ENCODE measurements around the gene B4GALT6.

B4GALT6 gene

GRCh38 chr18:31718386-31718785 lies 34.0 kb upstream of the B4GALT6 start:
- H3K4me3 ChIP-seq (ENCODE audit: insufficient read depth, low read depth, low read length): no peak overlapping the region
- no peaks in the 10 kb centered on the region for H3K4me1 ChIP-seq (ENCODE audit: control insufficient read depth, insufficient read depth, low read length)
- no peaks in the 10 kb centered on the region for H3K9me3 ChIP-seq (ENCODE audit: control insufficient read depth, low read length)
- no peaks in the 10 kb centered on the region for H3K27me3 ChIP-seq (ENCODE audit: control insufficient read depth, insufficient read depth, low read length, poor library complexity, severe bottlenecking)
- no peaks in the 10 kb centered on the region for H3K36me3 ChIP-seq (ENCODE audit: control insufficient read depth, insufficient read depth, low read length)
- no peak overlapping the region for H3K27ac ChIP-seq (ENCODE audit: insufficient read depth, low read depth, low read length, poor library complexity, severe bottlenecking)
- 85 to 87% methylated on average over 1 to 3 of the region's 3 CpGs for WGBS, 2 experiments

- Histone ChIP-seq H3K27me3 (ENCODE audit: control insufficient read depth, insufficient read depth, low read length, poor library complexity, severe bottlenecking) (no peaks in the 10 kb centered on the region), H3K9me3 (ENCODE audit: control insufficient read depth, low read length) (no peaks in the 10 kb centered on the region), H3K36me3 (ENCODE audit: control insufficient read depth, insufficient read depth, low read length) (no peaks in the 10 kb centered on the region), H3K4me1 (ENCODE audit: control insufficient read depth, insufficient read depth, low read length) (no peaks in the 10 kb centered on the region), H3K4me3 (ENCODE audit: insufficient read depth, low read depth, low read length) (no peak overlapping the region), H3K27ac (ENCODE audit: insufficient read depth, low read depth, low read length, poor library complexity, severe bottlenecking) (no peak overlapping the region)
- WGBS, 2 experiments: 72 to 90% methylated on average over 2 to 3 of the region's 3 CpGs
These were observed 32.0 kb upstream of the B4GALT6 start for GRCh38 chr18:31716362-31716761.

GRCh38 chr18:31711365-31712172 lies 27.2 kb upstream of the B4GALT6 start:
- WGBS, 2 experiments: 91 to 92% methylated on average over 3 of the region's 3 CpGs
- Histone ChIP-seq H3K9me3 (ENCODE audit: control insufficient read depth, low read length) (no peaks in the 10 kb centered on the region), H3K27me3 (ENCODE audit: control insufficient read depth, insufficient read depth, low read length, poor library complexity, severe bottlenecking) (no peaks in the 10 kb centered on the region), H3K36me3 (ENCODE audit: control insufficient read depth, insufficient read depth, low read length) (no peaks in the 10 kb centered on the region), H3K27ac (ENCODE audit: insufficient read depth, low read depth, low read length, poor library complexity, severe bottlenecking) (no peak overlapping the region), H3K4me3 (ENCODE audit: insufficient read depth, low read depth, low read length) (no peak overlapping the region), H3K4me1 (ENCODE audit: control insufficient read depth, insufficient read depth, low read length) (no peaks in the 10 kb centered on the region)

DNA sequence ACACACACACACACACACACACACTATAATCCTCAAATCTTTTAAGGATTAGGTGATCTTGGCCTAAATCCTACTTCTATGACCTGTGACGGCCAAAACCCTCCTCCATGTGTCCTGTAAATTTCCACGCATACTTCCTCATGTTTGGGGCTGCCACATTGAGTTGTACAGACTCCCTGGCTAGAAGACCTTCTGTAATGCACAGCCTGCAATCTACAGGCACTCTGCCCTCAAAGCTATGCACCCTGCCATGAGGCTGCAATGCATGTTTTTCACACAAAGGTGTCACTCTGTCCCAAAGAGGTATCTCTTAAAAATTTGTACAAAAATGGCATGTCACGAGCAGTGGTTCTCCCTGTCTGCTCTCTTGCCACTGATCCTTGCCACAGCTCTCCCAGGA lies 26.4 kb upstream of the B4GALT6 start:
- no peak overlapping the region for H3K4me3 ChIP-seq (ENCODE audit: insufficient read depth, low read depth, low read length)
- H3K27ac ChIP-seq (ENCODE audit: insufficient read depth, low read depth, low read length, poor library complexity, severe bottlenecking): no peak overlapping the region
- H3K9me3 ChIP-seq (ENCODE audit: control insufficient read depth, low read length): no peaks in the 10 kb centered on the region
- WGBS, 2 experiments: 81 to 85% methylated on average over 3 of the region's 3 CpGs
- no peaks in the 10 kb centered on the region for H3K4me1 ChIP-seq (ENCODE audit: control insufficient read depth, insufficient read depth, low read length)
- H3K36me3 ChIP-seq (ENCODE audit: control insufficient read depth, insufficient read depth, low read length): no peaks in the 10 kb centered on the region
- no peaks in the 10 kb centered on the region for H3K27me3 ChIP-seq (ENCODE audit: control insufficient read depth, insufficient read depth, low read length, poor library complexity, severe bottlenecking)

- H3K27me3 ChIP-seq (ENCODE audit: control insufficient read depth, insufficient read depth, low read length, poor library complexity, severe bottlenecking): no peaks in the 10 kb centered on the region
- H3K27ac ChIP-seq (ENCODE audit: insufficient read depth, low read depth, low read length, poor library complexity, severe bottlenecking): no peak overlapping the region
- no peak overlapping the region for H3K4me3 ChIP-seq (ENCODE audit: insufficient read depth, low read depth, low read length)
- no peaks in the 10 kb centered on the region for H3K4me1 ChIP-seq (ENCODE audit: control insufficient read depth, insufficient read depth, low read length)
- no peaks in the 10 kb centered on the region for H3K36me3 ChIP-seq (ENCODE audit: control insufficient read depth, insufficient read depth, low read length)
- no peaks in the 10 kb centered on the region for H3K9me3 ChIP-seq (ENCODE audit: control insufficient read depth, low read length)
These were observed 23.4 kb upstream of the B4GALT6 start for GRCh38 chr18:31707815-31708214.

DNA sequence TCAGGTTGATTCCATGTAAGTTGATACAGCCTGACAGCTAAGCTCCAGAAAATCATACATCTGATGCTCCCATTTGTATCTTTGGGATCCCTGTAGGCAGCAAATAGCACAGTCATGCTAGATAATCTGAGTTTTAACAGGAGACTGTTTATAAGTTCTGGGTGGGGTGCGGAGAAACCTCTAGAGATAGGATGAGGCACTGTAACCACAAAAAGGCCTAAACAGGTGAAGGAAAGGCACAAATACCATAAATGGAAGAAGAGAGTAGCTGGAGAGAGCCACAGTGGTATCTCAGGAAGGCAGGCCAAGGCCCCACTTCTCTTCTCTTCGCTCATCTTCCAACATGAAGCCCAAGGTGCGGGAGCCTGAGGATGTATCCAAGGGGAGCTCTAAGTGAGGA lies 18.1 kb upstream of the B4GALT6 start:
- no peak overlapping the region for H3K27ac ChIP-seq (ENCODE audit: insufficient read depth, low read depth, low read length, poor library complexity, severe bottlenecking)
- 82 to 91% methylated on average over 3 of the region's 3 CpGs for WGBS, 2 experiments

DNA sequence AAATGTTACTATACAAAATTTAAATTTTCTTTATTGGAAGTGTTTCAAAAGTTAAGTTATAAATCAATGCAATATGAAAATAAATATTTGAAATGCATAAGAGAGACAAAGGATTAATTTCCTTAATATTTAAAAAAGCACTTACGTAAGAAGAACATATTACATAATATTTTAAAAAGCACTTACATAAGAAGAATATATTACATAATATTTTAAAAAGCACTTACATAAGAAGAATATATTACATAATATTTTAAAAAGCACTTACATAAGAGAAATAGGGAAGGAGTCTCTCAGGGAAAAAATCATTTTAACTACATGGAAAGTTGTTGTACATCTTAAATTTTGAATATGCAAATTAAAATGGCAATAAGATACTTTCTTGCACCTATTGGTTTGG lies 17.4 kb upstream of the B4GALT6 start:
- Histone ChIP-seq H3K9me3 (ENCODE audit: control insufficient read depth, low read length) (peaks cover 3% of the 10 kb centered on the region), H3K4me3 (ENCODE audit: insufficient read depth, low read depth, low read length) (no peak overlapping the region), H3K36me3 (ENCODE audit: control insufficient read depth, insufficient read depth, low read length) (no peaks in the 10 kb centered on the region), H3K27ac (ENCODE audit: insufficient read depth, low read depth, low read length, poor library complexity, severe bottlenecking) (no peak overlapping the region), H3K27me3 (ENCODE audit: control insufficient read depth, insufficient read depth, low read length, poor library complexity, severe bottlenecking) (no peaks in the 10 kb centered on the region), H3K4me1 (ENCODE audit: control insufficient read depth, insufficient read depth, low read length) (no peaks in the 10 kb centered on the region)
- no CpG with 5 or more reads among the region's 1 CpG for WGBS, 2 experiments

More for the DNA sequence above, 18.1 kb upstream of the B4GALT6 start:
- Histone ChIP-seq H3K4me1 (ENCODE audit: control insufficient read depth, insufficient read depth, low read length) (no peaks in the 10 kb centered on the region), H3K27me3 (ENCODE audit: control insufficient read depth, insufficient read depth, low read length, poor library complexity, severe bottlenecking) (no peaks in the 10 kb centered on the region), H3K36me3 (ENCODE audit: control insufficient read depth, insufficient read depth, low read length) (no peaks in the 10 kb centered on the region), H3K9me3 (ENCODE audit: control insufficient read depth, low read length) (peaks cover 3% of the 10 kb centered on the region), H3K4me3 (ENCODE audit: insufficient read depth, low read depth, low read length) (no peak overlapping the region)

GRCh38 chr18:31700990-31701389 lies 16.6 kb upstream of the B4GALT6 start:
- Histone ChIP-seq H3K4me1 (ENCODE audit: control insufficient read depth, insufficient read depth, low read length) (no peaks in the 10 kb centered on the region), H3K9me3 (ENCODE audit: control insufficient read depth, low read length) (peaks cover 3% of the 10 kb centered on the region), H3K36me3 (ENCODE audit: control insufficient read depth, insufficient read depth, low read length) (no peaks in the 10 kb centered on the region), H3K27ac (ENCODE audit: insufficient read depth, low read depth, low read length, poor library complexity, severe bottlenecking) (no peak overlapping the region), H3K4me3 (ENCODE audit: insufficient read depth, low read depth, low read length) (no peak overlapping the region), H3K27me3 (ENCODE audit: control insufficient read depth, insufficient read depth, low read length, poor library complexity, severe bottlenecking) (no peaks in the 10 kb centered on the region)
- 91 to 92% methylated on average over 1 of the region's 1 CpG for WGBS, 2 experiments

GRCh38 chr18:31697351-31698298 lies 13.2 kb upstream of the B4GALT6 start:
- Histone ChIP-seq H3K36me3 (ENCODE audit: control insufficient read depth, insufficient read depth, low read length) (no peaks in the 10 kb centered on the region), H3K9me3 (ENCODE audit: control insufficient read depth, low read length) (peaks cover 3% of the 10 kb centered on the region), H3K4me1 (ENCODE audit: control insufficient read depth, insufficient read depth, low read length) (no peaks in the 10 kb centered on the region), H3K27ac (ENCODE audit: insufficient read depth, low read depth, low read length, poor library complexity, severe bottlenecking) (no peak overlapping the region), H3K4me3 (ENCODE audit: insufficient read depth, low read depth, low read length) (no peak overlapping the region), H3K27me3 (ENCODE audit: control insufficient read depth, insufficient read depth, low read length, poor library complexity, severe bottlenecking) (no peaks in the 10 kb centered on the region)
- 53 to 66% methylated on average over 3 to 4 of the region's 6 CpGs for WGBS, 2 experiments

GRCh38 chr18:31695989-31696388 lies 11.6 kb upstream of the B4GALT6 start:
- H3K27ac ChIP-seq (ENCODE audit: insufficient read depth, low read depth, low read length, poor library complexity, severe bottlenecking): no peak overlapping the region
- no peaks in the 10 kb centered on the region for H3K27me3 ChIP-seq (ENCODE audit: control insufficient read depth, insufficient read depth, low read length, poor library complexity, severe bottlenecking)
- peaks cover 3% of the 10 kb centered on the region for H3K9me3 ChIP-seq (ENCODE audit: control insufficient read depth, low read length)
- H3K36me3 ChIP-seq (ENCODE audit: control insufficient read depth, insufficient read depth, low read length): no peaks in the 10 kb centered on the region
- H3K4me3 ChIP-seq (ENCODE audit: insufficient read depth, low read depth, low read length): no peak overlapping the region
- WGBS, 2 experiments: 84 to 100% methylated on average over 2 to 3 of the region's 3 CpGs
- H3K4me1 ChIP-seq (ENCODE audit: control insufficient read depth, insufficient read depth, low read length): no peaks in the 10 kb centered on the region
